NCI-H187 treated with DMSO at 0.1 percent for 48 hours (cell line): ENCODE results near the gene FEN1.

ENCODE experiments used
- DNase-seq: peaks from one replicate; lab custom pipeline; 2025; lab: John Stamatoyannopoulos, UW

Gene FEN1

GRCh38 chr11:61795459-61795858, 2.7 kb downstream of the FEN1 start:
- no peak for DNase-seq

- DNase-seq, result no peak
These were observed 3.3 kb downstream of the FEN1 start for GRCh38 chr11:61795876-61796526.

- no peak for DNase-seq
These were observed 4.7 kb downstream of the FEN1 start for GRCh38 chr11:61797263-61797944.

- DNase-seq, result no peak
These were observed 7.1 kb downstream of the FEN1 start for GRCh38 chr11:61799665-61800284.

GRCh38 chr11:61800331-61801281, 7.9 kb downstream of the FEN1 start:
- no peak for DNase-seq

GRCh38 chr11:61802605-61803004, 9.9 kb downstream of the FEN1 start:
- DNase-seq, result no peak

- no peak for DNase-seq
These were observed 11.4 kb downstream of the FEN1 start for GRCh38 chr11:61803889-61804647.

- no peak for DNase-seq
These were observed 12.4 kb downstream of the FEN1 start for GRCh38 chr11:61805146-61805545.

GRCh38 chr11:61806785-61807184, 14.1 kb downstream of the FEN1 start:
- no peak for DNase-seq

- no peak for DNase-seq
These were observed 18.0 kb downstream of the FEN1 start for GRCh38 chr11:61810671-61811175.

GRCh38 chr11:61811831-61812230, 19.1 kb downstream of the FEN1 start:
- no peak for DNase-seq

- no peak for DNase-seq
These were observed 20.2 kb downstream of the FEN1 start for GRCh38 chr11:61812736-61813411.

- no peak for DNase-seq
These were observed 21.7 kb downstream of the FEN1 start for GRCh38 chr11:61814247-61814957.

- DNase-seq, result no peak
These were observed 22.5 kb downstream of the FEN1 start for GRCh38 chr11:61814958-61815789.

GRCh38 chr11:61815790-61816735, 23.4 kb downstream of the FEN1 start:
- DNase-seq, result no peak

GRCh38 chr11:61816736-61817455, 24.2 kb downstream of the FEN1 start, which contains the start of gene FADS1:
FADS1 (minus strand) TSS chr11:61817003; CDS start chr11:61816929, 74 bp downstream.
- DNase-seq, result peak; percentile 67
